Keratinocyte (primary cell): ENCODE data around the gene DOP1A. TPM values are rescaled to one million over a fixed set of nuclear protein-coding genes. Genes with fewer than 3 reads are reported as not detected.

Experiments used
- DNase-seq: peaks from one replicate; pipeline ENCODE4 v3.0.0-alpha.2; 2011; ENCODE audit warnings: low read depth, missing footprints, low spot score
- FAIRE-seq: peaks from 2 replicates; lab custom pipeline; 2011; peaks lifted over from hg19 to GRCh38; lab: Jason Lieb, UNC
- H2AFZ ChIP-seq: 2 replicates; pipeline ENCODE4 v1.6.0; 2012; ENCODE audit warnings: low read length, control low read depth, inconsistent platforms; ENCODE audit not compliant: control insufficient read depth
- H3K27ac ChIP-seq: 2 replicates; pipeline ENCODE4 v1.5.1; 2011; ENCODE audit warnings: low read length; ENCODE audit not compliant: control insufficient read depth, insufficient read depth
- H3K27me3 ChIP-seq: 3 replicates; pipeline ENCODE4 v1.6.0; 2011; ENCODE audit warnings: low read length; ENCODE audit not compliant: control insufficient read depth, insufficient read depth; ENCODE audit errors: extremely low read depth
- H3K36me3 ChIP-seq, 2 experiments: 2 replicates in 1 of 2; 3 replicates in 1 of 2; pipeline ENCODE4 v1.5.1; 2011; ENCODE audit warnings: low read length in 2 of 2, mild to moderate bottlenecking in 1 of 2; ENCODE audit not compliant: control insufficient read depth in 2 of 2, insufficient read depth in 2 of 2; ENCODE audit errors: extremely low read depth in 1 of 2
- H3K4me1 ChIP-seq: 3 replicates; pipeline ENCODE4 v1.5.1; 2011; ENCODE audit warnings: low read length; ENCODE audit not compliant: control insufficient read depth, insufficient read depth; ENCODE audit errors: extremely low read depth
- H3K4me2 ChIP-seq: 3 replicates; pipeline ENCODE4 v1.6.0; 2011; ENCODE audit warnings: low read depth, low read length; ENCODE audit not compliant: control insufficient read depth, insufficient read depth; ENCODE audit errors: extremely low read depth
- H3K4me3 ChIP-seq, 3 experiments: fragments of 200-600 bp in 1 of 3; sonication (generic) in 1 of 3; 2 replicates in 2 of 3; 3 replicates in 1 of 3; pipeline ENCODE4 v1.5.1; 2011 to 2016; ENCODE audit warnings: low read length in 3 of 3, mild to moderate bottlenecking in 3 of 3, control low read depth in 2 of 3, inconsistent platforms in 1 of 3, low read depth in 1 of 3, mixed read lengths in 1 of 3, mixed run types in 1 of 3, moderate library complexity in 1 of 3; ENCODE audit not compliant: control insufficient read depth in 2 of 3, insufficient read depth in 2 of 3; ENCODE audit errors: extremely low read depth in 1 of 3
- H3K79me2 ChIP-seq: 2 replicates; pipeline ENCODE4 v1.6.0; 2012; ENCODE audit warnings: low read length; ENCODE audit not compliant: control insufficient read depth, insufficient read depth
- H3K9ac ChIP-seq: 3 replicates; pipeline ENCODE4 v1.6.0; 2011; ENCODE audit warnings: low read length; ENCODE audit not compliant: control insufficient read depth, insufficient read depth; ENCODE audit errors: extremely low read depth
- H3K9me1 ChIP-seq: 3 replicates; pipeline ENCODE4 v1.6.0; 2011; ENCODE audit warnings: low read length; ENCODE audit not compliant: control insufficient read depth, insufficient read depth; ENCODE audit errors: extremely low read depth
- H3K9me3 ChIP-seq: 2 replicates; pipeline ENCODE4 v1.5.1; 2012; ENCODE audit warnings: low read depth, low read length; ENCODE audit not compliant: control insufficient read depth
- H4K20me1 ChIP-seq: 3 replicates; pipeline ENCODE4 v1.6.0; 2011; ENCODE audit warnings: low read length; ENCODE audit not compliant: control insufficient read depth, insufficient read depth; ENCODE audit errors: extremely low read depth
- EZH2 ChIP-seq: IDR thresholded peaks from one replicate; pipeline ENCODE4 v1.6.1; 2012; ENCODE audit warnings: inconsistent platforms, mild to moderate bottlenecking, low read length, moderate library complexity
- dilution Hi-C: fragments of 300-500 bp; cut with MboI; formaldehyde crosslinking; loops from one replicate; pipeline ENCODE4 v1.7.0; 2020; ENCODE audit warnings: low sequenced_read_pairs; ENCODE audit not compliant: extremely low pct_ligation_motif_present
- polyA plus RNA-seq, 5 experiments: library from polyadenylated mRNA; depleted of rRNA in 3 of 5; stranded (reverse) in 3 of 5; stranded (forward) in 1 of 5; unstranded in 1 of 5; fragments of >200 nt; gene quantifications; 1 replicate in 1 of 5; 2 replicates in 3 of 5; 3 replicates in 1 of 5; pipeline versions ENCODE4 v1.2.1 to v1.2.3, GENCODE V29; 2011 to 2012; ENCODE audit warnings: missing spikeins in 2 of 5, low read depth in 1 of 5, low replicate concordance in 1 of 5
- TF ChIP-seq, protein P1 (sequence below), 3 experiments: IDR thresholded peaks in 1 of 3; conservative IDR thresholded peaks in 1 of 3; optimal IDR thresholded peaks in 1 of 3; 2 replicates in 2 of 3; 3 replicates in 1 of 3; pipeline versions ENCODE3 to v1.5.1; 2011; ENCODE audit warnings: low read length in 3 of 3, mild to moderate bottlenecking in 3 of 3, moderate library complexity in 2 of 3, control low read depth in 1 of 3, inconsistent platforms in 1 of 3; ENCODE audit not compliant: insufficient read depth in 2 of 3; ENCODE audit errors: extremely low read depth in 1 of 3

DOP1A gene
- polyA plus RNA-seq, 1 donor (not counting 4 experiments of a cell fraction or from before 2014, with no cell fraction given) = 14.1 TPM

DNA sequence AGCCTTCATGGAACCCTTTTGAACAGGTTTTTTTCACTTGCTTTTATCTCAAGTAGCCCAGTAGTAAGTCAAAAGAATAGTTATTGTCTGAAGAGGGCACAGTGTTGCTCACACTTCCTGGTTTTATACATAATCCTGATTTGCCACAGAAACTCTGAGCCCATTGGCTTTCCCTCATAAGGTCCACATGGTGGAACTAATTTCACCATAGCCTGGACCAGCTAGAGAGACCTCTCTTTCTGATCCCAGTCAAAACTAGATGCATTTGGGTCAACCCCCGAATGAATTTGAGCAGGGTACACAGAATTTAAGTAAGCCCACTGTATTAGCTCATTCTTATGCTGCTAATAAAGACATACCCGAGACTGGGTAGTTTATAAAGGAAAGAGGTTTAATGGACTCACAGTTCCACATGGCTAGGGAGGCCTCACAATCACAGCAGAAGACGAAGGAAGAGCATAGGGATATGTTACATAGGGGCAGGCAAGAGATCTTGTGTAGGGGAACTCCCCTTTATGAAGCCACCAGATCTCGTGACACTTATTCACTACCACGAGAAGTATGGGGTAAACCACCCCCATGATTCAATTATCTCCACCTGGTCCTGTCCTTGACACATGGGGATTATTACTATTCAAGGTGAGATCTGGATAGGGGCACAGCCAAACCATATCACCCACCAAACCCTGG, 131.8 kb downstream of the DOP1A start:
- Histone ChIP-seq H3K9me3 (no peaks in the 10 kb centered on the region), H3K4me2 (no peak overlapping the region), H3K79me2 (no peaks in the 10 kb centered on the region), H3K27ac (peak overlapping the region; percentile 16), H3K9ac (no peak overlapping the region), H4K20me1 (no peaks in the 10 kb centered on the region), H3K9me1 (no peaks in the 10 kb centered on the region), H2AFZ (no peak overlapping the region), H3K4me1 (peaks cover 11% of the 10 kb centered on the region), H3K36me3 (peaks cover 0 to 7% of the 10 kb centered on the region in 2 experiments), H3K4me3 (no peak overlapping the region), H3K27me3 (no peaks in the 10 kb centered on the region)
- dilution Hi-C loops = no loop called here
- DNase-seq (no peak), FAIRE-seq (no peak)
- no peak for TF ChIP-seq EZH2
- TF ChIP-seq, protein P1, sequence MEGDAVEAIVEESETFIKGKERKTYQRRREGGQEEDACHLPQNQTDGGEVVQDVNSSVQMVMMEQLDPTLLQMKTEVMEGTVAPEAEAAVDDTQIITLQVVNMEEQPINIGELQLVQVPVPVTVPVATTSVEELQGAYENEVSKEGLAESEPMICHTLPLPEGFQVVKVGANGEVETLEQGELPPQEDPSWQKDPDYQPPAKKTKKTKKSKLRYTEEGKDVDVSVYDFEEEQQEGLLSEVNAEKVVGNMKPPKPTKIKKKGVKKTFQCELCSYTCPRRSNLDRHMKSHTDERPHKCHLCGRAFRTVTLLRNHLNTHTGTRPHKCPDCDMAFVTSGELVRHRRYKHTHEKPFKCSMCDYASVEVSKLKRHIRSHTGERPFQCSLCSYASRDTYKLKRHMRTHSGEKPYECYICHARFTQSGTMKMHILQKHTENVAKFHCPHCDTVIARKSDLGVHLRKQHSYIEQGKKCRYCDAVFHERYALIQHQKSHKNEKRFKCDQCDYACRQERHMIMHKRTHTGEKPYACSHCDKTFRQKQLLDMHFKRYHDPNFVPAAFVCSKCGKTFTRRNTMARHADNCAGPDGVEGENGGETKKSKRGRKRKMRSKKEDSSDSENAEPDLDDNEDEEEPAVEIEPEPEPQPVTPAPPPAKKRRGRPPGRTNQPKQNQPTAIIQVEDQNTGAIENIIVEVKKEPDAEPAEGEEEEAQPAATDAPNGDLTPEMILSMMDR (optimal IDR thresholded peaks at IDR 0.05 in 1 of 3, IDR thresholded peaks at IDR 0.05 in 1 of 3, conservative IDR thresholded peaks at IDR 0.05 in 1 of 3; ENCODE audit: extremely low read depth in 1 of 3, insufficient read depth in 2 of 3, low read length in 3 of 3) = no peak

GRCh38 chr6:83199863-83200225, 132.4 kb downstream of the DOP1A start:
- no peak overlapping the region for H3K9ac ChIP-seq
- H3K27ac ChIP-seq = peak overlapping the region; percentile 16
- H2AFZ ChIP-seq = no peak overlapping the region
- H3K27me3 ChIP-seq = no peaks in the 10 kb centered on the region
- peaks cover 0 to 7% of the 10 kb centered on the region in 2 experiments for H3K36me3 ChIP-seq
- no peaks in the 10 kb centered on the region for H3K9me1 ChIP-seq
- TF ChIP-seq EZH2 = no peak
- TF ChIP-seq, protein P1 (optimal IDR thresholded peaks at IDR 0.05 in 1 of 3, IDR thresholded peaks at IDR 0.05 in 1 of 3, conservative IDR thresholded peaks at IDR 0.05 in 1 of 3; ENCODE audit: extremely low read depth in 1 of 3, insufficient read depth in 2 of 3, low read length in 3 of 3) = no peak
- peak; percentile 40 for DNase-seq
- H4K20me1 ChIP-seq = no peaks in the 10 kb centered on the region
- H3K9me3 ChIP-seq = no peaks in the 10 kb centered on the region
- H3K79me2 ChIP-seq = no peaks in the 10 kb centered on the region
- dilution Hi-C loops = no loop called here
- peaks cover 11% of the 10 kb centered on the region for H3K4me1 ChIP-seq
- H3K4me2 ChIP-seq = no peak overlapping the region
- peak; percentile 98 for FAIRE-seq
- no peak overlapping the region for H3K4me3 ChIP-seq
